Muscle layer of colon (tissue), 2 donors: ENCODE results near the gene GRIK3.

ENCODE experiments used
- H3K27ac ChIP-seq: one replicate; pipeline ENCODE4 v1.7.0; 2013; ENCODE audit warnings: low read depth, mild to moderate bottlenecking, low read length, moderate library complexity
- H3K27me3 ChIP-seq, 2 donors: one replicate each; pipeline ENCODE4 v1.7.0; 2013; ENCODE audit warnings: low read length in 2 of 2, mild to moderate bottlenecking in 2 of 2; ENCODE audit not compliant: insufficient read depth in 2 of 2, control insufficient read depth in 1 of 2
- H3K36me3 ChIP-seq: one replicate; pipeline ENCODE4 v1.7.0; 2013; ENCODE audit warnings: mild to moderate bottlenecking, low read length; ENCODE audit not compliant: insufficient read depth
- H3K4me1 ChIP-seq: one replicate; pipeline ENCODE4 v1.7.0; 2013; ENCODE audit warnings: mild to moderate bottlenecking, low read length; ENCODE audit not compliant: insufficient read depth
- H3K4me3 ChIP-seq, 2 donors: one replicate each; pipeline ENCODE4 v1.7.0; 2013; ENCODE audit warnings: low read length in 2 of 2, low read depth in 1 of 2, mild to moderate bottlenecking in 1 of 2, moderate library complexity in 1 of 2
- H3K9ac ChIP-seq: one replicate; pipeline ENCODE4 v1.7.0; 2013; ENCODE audit warnings: low read length
- H3K9me3 ChIP-seq: one replicate; pipeline ENCODE4 v1.7.0; 2013; ENCODE audit warnings: mild to moderate bottlenecking, low read length
- donor health status: abdominal sarcoma.
- donor health status: Adenocarcinoma of cecum.

The GRIK3 gene

GRCh38 chr1:36804669-36805314 is 229.5 kb downstream of the GRIK3 start:
- Histone ChIP-seq H3K4me3 (no peak overlapping the region), H3K4me1 (no peaks in the 10 kb centered on the region), H3K9ac (no peak overlapping the region), H3K27ac (no peak overlapping the region), H3K9me3 (no peaks in the 10 kb centered on the region), H3K36me3 (no peaks in the 10 kb centered on the region), H3K27me3 (no peaks in the 10 kb centered on the region)

GRCh38 chr1:36803868-36804570 is 230.3 kb downstream of the GRIK3 start:
- Histone ChIP-seq H3K27me3 (no peaks in the 10 kb centered on the region), H3K4me3 (no peak overlapping the region), H3K36me3 (no peaks in the 10 kb centered on the region), H3K9ac (no peak overlapping the region), H3K4me1 (no peaks in the 10 kb centered on the region), H3K9me3 (no peaks in the 10 kb centered on the region), H3K27ac (no peak overlapping the region)

GRCh38 chr1:36802018-36802417 is 232.3 kb downstream of the GRIK3 start:
- Histone ChIP-seq H3K36me3 (no peaks in the 10 kb centered on the region), H3K9ac (no peak overlapping the region), H3K4me1 (no peaks in the 10 kb centered on the region), H3K27ac (no peak overlapping the region), H3K27me3 (no peaks in the 10 kb centered on the region), H3K4me3 (no peak overlapping the region), H3K9me3 (no peaks in the 10 kb centered on the region)

DNA sequence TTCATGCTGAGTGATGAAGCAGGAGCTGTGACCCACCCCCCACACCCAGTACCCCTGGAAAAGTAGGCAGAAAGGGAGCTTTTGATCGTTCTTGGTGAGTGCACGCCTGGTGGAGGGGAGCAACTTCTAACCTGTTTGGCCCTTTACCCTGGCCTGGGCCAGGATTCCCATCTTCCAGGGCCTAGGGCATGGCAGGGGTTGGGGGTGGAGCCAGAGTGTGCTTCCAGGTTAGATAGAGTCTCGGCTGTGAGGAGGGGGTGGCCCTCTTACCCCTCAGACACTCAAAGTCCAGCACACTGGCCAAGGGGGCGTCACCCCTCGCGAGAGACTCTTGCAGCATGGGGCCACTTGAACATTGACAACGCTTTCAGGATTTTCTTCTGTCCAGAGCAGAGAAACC is 236.6 kb downstream of the GRIK3 start:
- Histone ChIP-seq H3K36me3 (no peaks in the 10 kb centered on the region), H3K9me3 (no peaks in the 10 kb centered on the region), H3K4me1 (no peaks in the 10 kb centered on the region), H3K4me3 (no peak overlapping the region), H3K27me3 (no peaks in the 10 kb centered on the region), H3K9ac (no peak overlapping the region), H3K27ac (no peak overlapping the region)

DNA sequence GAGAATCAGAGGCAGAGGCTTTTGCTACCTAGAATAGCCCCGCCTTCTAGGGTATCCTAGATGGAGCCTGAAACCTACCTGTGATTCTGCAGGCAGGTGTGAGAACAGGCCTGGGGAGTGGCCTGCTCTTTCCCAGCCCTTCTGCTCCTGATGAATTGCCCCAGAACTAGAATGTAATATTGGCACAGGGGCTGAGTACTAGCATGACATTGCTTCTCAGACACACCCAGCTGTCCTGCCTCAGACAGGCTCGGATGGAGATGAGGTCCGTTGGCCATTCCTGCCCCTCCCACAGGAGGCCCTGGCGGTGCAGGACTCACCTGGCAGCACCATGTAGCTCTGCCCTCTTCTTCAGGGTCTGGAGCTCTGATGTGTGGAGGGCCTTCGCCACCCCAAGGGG is 237.6 kb downstream of the GRIK3 start:
- Histone ChIP-seq H3K9me3 (no peaks in the 10 kb centered on the region), H3K27me3 (no peaks in the 10 kb centered on the region), H3K27ac (no peak overlapping the region), H3K4me1 (no peaks in the 10 kb centered on the region), H3K36me3 (no peaks in the 10 kb centered on the region), H3K9ac (no peak overlapping the region), H3K4me3 (no peak overlapping the region)

GRCh38 chr1:36796106-36796590 is 238.2 kb downstream of the GRIK3 start:
- Histone ChIP-seq H3K9me3 (no peaks in the 10 kb centered on the region), H3K4me3 (no peak overlapping the region), H3K27me3 (peaks cover 0 to 4% of the 10 kb centered on the region in 2 donors), H3K27ac (no peak overlapping the region), H3K4me1 (no peaks in the 10 kb centered on the region), H3K9ac (no peak overlapping the region), H3K36me3 (no peaks in the 10 kb centered on the region)

DNA sequence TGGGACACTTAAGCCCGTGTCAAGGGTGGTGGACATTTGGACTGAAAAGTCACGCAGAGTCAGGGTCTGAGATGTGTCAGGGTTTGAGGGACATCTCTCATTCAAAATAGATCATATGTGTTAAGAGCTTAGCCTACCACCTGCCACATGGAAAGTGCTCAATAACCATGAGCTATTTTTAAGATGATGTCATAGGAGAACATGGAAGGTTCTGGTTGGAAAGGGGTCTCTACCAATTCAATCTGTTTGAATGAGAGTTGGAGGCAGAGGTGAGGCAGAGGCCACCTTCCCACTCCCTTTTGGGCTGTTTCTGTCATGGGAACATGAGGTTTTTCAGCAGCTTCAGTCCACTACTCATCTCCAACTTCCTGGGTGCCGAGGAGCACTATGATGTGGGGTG is 239.9 kb downstream of the GRIK3 start:
- H3K36me3 ChIP-seq, result no peaks in the 10 kb centered on the region
- H3K4me3 ChIP-seq, result no peak overlapping the region
- H3K9ac ChIP-seq, result no peak overlapping the region
- H3K27me3 ChIP-seq, result peaks cover 0 to 16% of the 10 kb centered on the region in 2 donors
- no peaks in the 10 kb centered on the region for H3K9me3 ChIP-seq
- H3K27ac ChIP-seq, result no peak overlapping the region
- no peaks in the 10 kb centered on the region for H3K4me1 ChIP-seq

- peaks cover 0 to 16% of the 10 kb centered on the region in 2 donors for H3K27me3 ChIP-seq
- no peaks in the 10 kb centered on the region for H3K4me1 ChIP-seq
- no peaks in the 10 kb centered on the region for H3K9me3 ChIP-seq
- H3K9ac ChIP-seq, result no peak overlapping the region
- no peak overlapping the region for H3K4me3 ChIP-seq
- no peak overlapping the region for H3K27ac ChIP-seq
- no peaks in the 10 kb centered on the region for H3K36me3 ChIP-seq
Measured at GRCh38 chr1:36793452-36793851, 240.9 kb downstream of the GRIK3 start.

DNA sequence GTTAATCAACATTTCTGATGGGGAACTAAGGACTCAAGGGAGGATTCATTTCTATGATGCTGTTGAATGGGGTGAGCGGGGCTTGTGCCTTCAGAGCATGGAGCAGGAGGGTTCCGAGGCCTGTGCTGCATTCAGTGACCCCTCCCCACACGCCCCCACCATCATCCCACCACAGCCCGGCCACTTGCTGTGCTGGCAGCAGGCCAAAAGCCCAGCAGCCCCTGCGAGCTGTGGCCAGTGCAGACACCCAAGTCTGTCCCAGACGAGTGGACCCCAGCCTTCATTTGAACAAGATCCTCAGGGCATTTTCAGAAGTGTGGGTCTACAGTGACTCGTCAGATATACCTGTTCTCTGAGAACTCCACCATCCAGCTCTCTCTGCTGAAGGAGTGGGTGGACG is 242.0 kb downstream of the GRIK3 start:
- Histone ChIP-seq H3K4me3 (no peak overlapping the region), H3K9me3 (no peaks in the 10 kb centered on the region), H3K27ac (no peak overlapping the region), H3K9ac (no peak overlapping the region), H3K36me3 (no peaks in the 10 kb centered on the region), H3K27me3 (peaks cover 0 to 16% of the 10 kb centered on the region in 2 donors), H3K4me1 (no peaks in the 10 kb centered on the region)

DNA sequence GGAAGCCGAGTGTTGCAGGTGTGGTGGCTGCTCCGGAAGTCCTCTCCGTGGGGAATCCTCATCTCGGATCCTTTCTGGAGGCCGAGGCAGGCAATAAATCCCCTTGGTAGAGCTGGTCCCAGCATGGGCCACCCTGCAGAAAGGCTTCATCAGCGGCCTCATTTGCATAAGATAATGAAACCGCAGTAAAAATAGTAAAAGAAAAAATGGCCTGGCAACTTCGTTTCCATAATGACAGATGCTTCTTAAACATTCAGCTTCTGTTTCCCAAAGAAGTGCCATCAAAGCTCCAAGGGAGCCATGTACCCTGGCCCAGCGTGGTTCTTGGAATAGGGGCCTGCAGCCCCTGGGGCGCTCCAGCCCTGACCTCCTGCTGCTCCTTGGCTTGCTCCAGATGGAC is 244.1 kb downstream of the GRIK3 start:
- Histone ChIP-seq H3K4me1 (no peaks in the 10 kb centered on the region), H3K9me3 (no peaks in the 10 kb centered on the region), H3K36me3 (no peaks in the 10 kb centered on the region), H3K27ac (no peak overlapping the region), H3K4me3 (no peak overlapping the region), H3K9ac (no peak overlapping the region), H3K27me3 (peaks cover 0 to 16% of the 10 kb centered on the region in 2 donors)

- H3K4me3 ChIP-seq, result no peak overlapping the region
- no peaks in the 10 kb centered on the region for H3K36me3 ChIP-seq
- no peak overlapping the region for H3K9ac ChIP-seq
- no peaks in the 10 kb centered on the region for H3K9me3 ChIP-seq
- peaks cover 0 to 16% of the 10 kb centered on the region in 2 donors for H3K27me3 ChIP-seq
- no peaks in the 10 kb centered on the region for H3K4me1 ChIP-seq
- H3K27ac ChIP-seq, result no peak overlapping the region
Measured at GRCh38 chr1:36789535-36789934, 244.8 kb downstream of the GRIK3 start.
